Measurements from ENCODE around the gene PHACTR4. TPM values are rescaled to one million over a fixed set of nuclear protein-coding genes. Genes with fewer than 3 reads are reported as not detected.

PHACTR4 gene
- total and polyA plus RNA-seq, 2 experiments from 2014 or later = 21.5 to 22.1 TPM

GRCh38 chr1:28417441-28417922 lies 47.9 kb downstream of the PHACTR4 start:
- peak overlapping the region; percentile 32 for H3K27ac ChIP-seq
- H2AFZ ChIP-seq = no peak overlapping the region
- no peaks in the 10 kb centered on the region for H3K9me3 ChIP-seq (ENCODE audit: low read depth)
- peaks cover 13% of the 10 kb centered on the region for H3K4me1 ChIP-seq (ENCODE audit: insufficient read depth)
- H3K4me3 ChIP-seq = no peak overlapping the region
- TF ChIP-seq CTCF (IDR thresholded peaks at IDR 0.05; ENCODE audit: poor library complexity) = no peak
- TF ChIP-seq EZH2 (IDR thresholded peaks at IDR 0.05; ENCODE audit: borderline replicate concordance) = no peak
- TF ChIP-seq EZH2phosphoT487 (IDR thresholded peaks at IDR 0.05; ENCODE audit: low read depth, severe bottlenecking, unreplicated experiment) = no peak
- DNase-seq (ENCODE audit: low spot score) = peak; percentile 15
- no peaks in the 10 kb centered on the region for H3K27me3 ChIP-seq
- WGBS (ENCODE audit: low lambda C conversion rate, missing lambda C conversion rate) = 89% methylated on average over 3 of the region's 3 CpGs
- H3K79me2 ChIP-seq = peaks cover 71% of the 10 kb centered on the region
- no peaks in the 10 kb centered on the region for H3K9me2 ChIP-seq (replicated peaks; ENCODE audit: insufficient read depth)
- H3K36me3 ChIP-seq (replicated peaks; ENCODE audit: insufficient read depth, low read depth) = no peaks in the 10 kb centered on the region
- peak overlapping the region; percentile 44 for H3K4me2 ChIP-seq
- no peaks in the 10 kb centered on the region for H4K20me1 ChIP-seq (ENCODE audit: insufficient read depth, poor library complexity, severe bottlenecking)

- DNase-seq (ENCODE audit: low spot score) = no peak
Observed at GRCh38 chr1:28417926-28418637, 48.5 kb downstream of the PHACTR4 start.

DNA sequence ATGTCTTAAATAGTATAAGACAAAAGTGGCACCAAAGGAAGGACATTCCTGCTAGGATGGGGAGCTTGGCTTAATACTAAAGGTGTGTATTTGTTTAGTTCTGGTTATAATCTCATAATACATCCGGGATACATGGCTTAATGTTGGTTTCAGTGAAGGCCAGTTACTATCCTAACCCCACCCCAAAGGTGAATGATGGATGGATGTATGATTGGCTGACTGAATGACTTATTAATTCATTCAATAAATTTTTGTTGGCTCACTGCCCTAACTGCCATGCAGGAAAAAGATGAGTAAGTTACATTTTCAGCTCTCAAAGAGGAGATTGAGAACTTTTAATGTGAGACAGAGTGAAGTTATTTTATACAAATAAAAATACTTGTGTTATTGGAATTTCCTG lies 52.2 kb downstream of the PHACTR4 start:
- H3K79me2 ChIP-seq = peaks cover 70% of the 10 kb centered on the region
- no peak overlapping the region for H3K4me2 ChIP-seq
- H3K9me3 ChIP-seq (ENCODE audit: low read depth) = no peaks in the 10 kb centered on the region
- TF ChIP-seq EZH2phosphoT487 (IDR thresholded peaks at IDR 0.05; ENCODE audit: low read depth, severe bottlenecking, unreplicated experiment) (no peak), CTCF (IDR thresholded peaks at IDR 0.05; ENCODE audit: poor library complexity) (no peak), EZH2 (IDR thresholded peaks at IDR 0.05; ENCODE audit: borderline replicate concordance) (no peak)
- H3K9me2 ChIP-seq (replicated peaks; ENCODE audit: insufficient read depth) = no peaks in the 10 kb centered on the region
- no peak for DNase-seq (ENCODE audit: low spot score)
- WGBS (ENCODE audit: low lambda C conversion rate, missing lambda C conversion rate) = 87% methylated on average over 1 of the region's 1 CpG
- H3K36me3 ChIP-seq (replicated peaks; ENCODE audit: insufficient read depth, low read depth) = no peaks in the 10 kb centered on the region
- no peaks in the 10 kb centered on the region for H3K27me3 ChIP-seq
- no peak overlapping the region for H2AFZ ChIP-seq
- H3K4me1 ChIP-seq (ENCODE audit: insufficient read depth) = peaks cover 3% of the 10 kb centered on the region
- H3K4me3 ChIP-seq = no peak overlapping the region
- no peak overlapping the region for H3K27ac ChIP-seq
- H4K20me1 ChIP-seq (ENCODE audit: insufficient read depth, poor library complexity, severe bottlenecking) = no peaks in the 10 kb centered on the region

More at GRCh38 chr1:28417926-28418637, 48.5 kb downstream of the PHACTR4 start:
- H3K4me2 ChIP-seq = peak overlapping the region; percentile 44
- 93% methylated on average over 4 of the region's 4 CpGs for WGBS (ENCODE audit: low lambda C conversion rate, missing lambda C conversion rate)
- no peak overlapping the region for H3K4me3 ChIP-seq
- peaks cover 73% of the 10 kb centered on the region for H3K79me2 ChIP-seq
- H3K9me2 ChIP-seq (replicated peaks; ENCODE audit: insufficient read depth) = no peaks in the 10 kb centered on the region
- peaks cover 13% of the 10 kb centered on the region for H3K4me1 ChIP-seq (ENCODE audit: insufficient read depth)
- no peak overlapping the region for H2AFZ ChIP-seq
- H3K9me3 ChIP-seq (ENCODE audit: low read depth) = no peaks in the 10 kb centered on the region
- no peaks in the 10 kb centered on the region for H4K20me1 ChIP-seq (ENCODE audit: insufficient read depth, poor library complexity, severe bottlenecking)
- no peaks in the 10 kb centered on the region for H3K36me3 ChIP-seq (replicated peaks; ENCODE audit: insufficient read depth, low read depth)
- H3K27ac ChIP-seq = peak overlapping the region; percentile 32
- TF ChIP-seq CTCF (IDR thresholded peaks at IDR 0.05; ENCODE audit: poor library complexity) (no peak), EZH2phosphoT487 (IDR thresholded peaks at IDR 0.05; ENCODE audit: low read depth, severe bottlenecking, unreplicated experiment) (no peak), EZH2 (IDR thresholded peaks at IDR 0.05; ENCODE audit: borderline replicate concordance) (no peak)
- H3K27me3 ChIP-seq = no peaks in the 10 kb centered on the region
